Measurements from ENCODE around the gene RNF111.

DNA sequence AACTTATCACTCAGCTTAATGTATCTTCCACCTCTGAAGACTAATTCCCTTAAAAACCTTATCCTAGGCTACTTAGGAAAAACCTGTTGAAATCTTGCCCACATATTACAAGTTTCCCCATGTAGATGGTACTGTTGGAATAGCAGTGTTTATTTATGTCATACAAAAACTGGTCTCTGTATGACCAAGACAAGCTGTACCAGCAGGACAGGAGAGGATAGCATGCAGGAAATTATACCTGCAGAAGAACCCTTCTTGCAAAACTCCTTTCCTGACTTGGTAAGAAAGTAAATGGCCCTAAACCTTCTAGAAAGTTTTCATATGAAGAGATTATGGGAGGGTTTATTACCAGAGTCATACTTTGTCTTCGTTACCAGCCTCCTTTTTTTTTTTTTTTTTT lies 25.3 kb upstream of the RNF111 start:
- TF ChIP-seq EZH2 (IDR thresholded peaks at IDR 0.05; ENCODE audit: borderline replicate concordance, insufficient read depth, low read length, poor library complexity, severe bottlenecking) (no peak), POLR2AphosphoS5 (IDR thresholded peaks at IDR 0.05) (no peak), RAD21 (conservative IDR thresholded peaks at IDR 0.05) (no peak), EP300 (conservative IDR thresholded peaks at IDR 0.05; ENCODE audit: poor library complexity, severe bottlenecking) (no peak), TAF1 (IDR thresholded peaks at IDR 0.05; ENCODE audit: low read depth) (no peak), MXI1 (conservative IDR thresholded peaks at IDR 0.05; ENCODE audit: poor library complexity, severe bottlenecking) (no peak)
- TF ChIP-seq, protein P1, sequence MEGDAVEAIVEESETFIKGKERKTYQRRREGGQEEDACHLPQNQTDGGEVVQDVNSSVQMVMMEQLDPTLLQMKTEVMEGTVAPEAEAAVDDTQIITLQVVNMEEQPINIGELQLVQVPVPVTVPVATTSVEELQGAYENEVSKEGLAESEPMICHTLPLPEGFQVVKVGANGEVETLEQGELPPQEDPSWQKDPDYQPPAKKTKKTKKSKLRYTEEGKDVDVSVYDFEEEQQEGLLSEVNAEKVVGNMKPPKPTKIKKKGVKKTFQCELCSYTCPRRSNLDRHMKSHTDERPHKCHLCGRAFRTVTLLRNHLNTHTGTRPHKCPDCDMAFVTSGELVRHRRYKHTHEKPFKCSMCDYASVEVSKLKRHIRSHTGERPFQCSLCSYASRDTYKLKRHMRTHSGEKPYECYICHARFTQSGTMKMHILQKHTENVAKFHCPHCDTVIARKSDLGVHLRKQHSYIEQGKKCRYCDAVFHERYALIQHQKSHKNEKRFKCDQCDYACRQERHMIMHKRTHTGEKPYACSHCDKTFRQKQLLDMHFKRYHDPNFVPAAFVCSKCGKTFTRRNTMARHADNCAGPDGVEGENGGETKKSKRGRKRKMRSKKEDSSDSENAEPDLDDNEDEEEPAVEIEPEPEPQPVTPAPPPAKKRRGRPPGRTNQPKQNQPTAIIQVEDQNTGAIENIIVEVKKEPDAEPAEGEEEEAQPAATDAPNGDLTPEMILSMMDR (IDR thresholded peaks at IDR 0.05; ENCODE audit: poor library complexity, severe bottlenecking), result no peak
